NCI-H774 (cell line): ENCODE measurements around the gene PC.

Experiments
- DNase-seq: peaks from one replicate; lab custom pipeline; 2025; lab: John Stamatoyannopoulos, UW

The PC gene

DNA sequence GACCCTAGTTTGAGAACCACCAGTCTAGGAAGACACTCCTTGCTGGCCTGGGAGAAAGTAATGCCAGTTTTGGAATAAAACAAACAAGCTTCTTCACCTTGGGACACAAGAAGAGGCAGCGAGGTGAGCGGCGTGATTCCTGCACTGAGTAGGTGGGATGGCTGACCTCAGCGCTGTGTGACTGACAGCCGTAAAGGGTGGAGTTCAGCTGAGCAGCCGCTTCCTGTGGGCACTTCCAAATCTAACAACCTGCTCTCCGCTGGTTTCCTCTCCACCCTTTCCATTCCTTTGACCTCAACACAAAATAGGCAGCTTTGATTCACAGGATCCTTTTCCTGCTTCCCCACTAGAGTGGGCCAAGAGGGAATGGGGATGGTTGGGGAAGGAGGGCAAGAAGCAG lies 45.8 kb downstream of the PC start:
- no peak for DNase-seq

DNA sequence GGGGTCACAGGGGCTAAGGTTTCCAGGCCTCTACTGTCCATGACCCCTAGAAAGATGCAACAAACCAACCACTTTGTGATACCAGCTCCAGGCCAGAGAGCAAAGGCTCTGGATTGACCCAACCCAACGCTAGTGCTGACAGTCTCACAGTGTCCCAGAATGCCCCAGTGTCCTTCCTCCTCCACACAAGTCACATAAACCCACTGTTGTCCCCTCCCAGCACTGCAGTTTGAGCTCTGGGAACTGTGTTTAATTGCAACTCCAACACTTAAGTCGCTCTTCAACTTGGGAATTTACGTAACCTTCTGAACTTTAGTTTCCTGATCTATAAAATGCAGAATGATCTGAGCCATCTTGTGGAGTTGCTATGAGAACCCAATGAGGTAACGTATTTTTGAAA lies 47.5 kb downstream of the PC start:
- DNase-seq = no peak

DNA sequence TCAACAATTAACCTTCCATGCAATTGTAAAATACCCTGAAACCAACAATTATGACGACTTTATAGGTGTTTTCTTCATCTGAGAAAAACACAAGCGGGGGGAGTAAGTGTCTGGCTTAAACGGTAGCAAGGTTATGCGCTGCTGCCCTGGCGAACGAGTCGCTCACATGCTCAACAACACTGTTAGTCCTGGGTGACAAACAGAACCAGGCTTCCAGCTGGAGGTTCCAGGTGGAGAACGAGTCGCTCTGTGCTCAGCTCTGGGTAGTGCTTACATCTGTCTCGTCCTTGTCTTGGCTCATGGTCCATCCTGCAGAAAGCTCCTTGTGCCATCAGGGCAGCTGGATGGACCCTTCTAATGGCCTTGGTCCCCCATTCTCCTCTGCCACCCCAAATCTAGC lies 48.2 kb downstream of the PC start:
- no peak for DNase-seq

DNA sequence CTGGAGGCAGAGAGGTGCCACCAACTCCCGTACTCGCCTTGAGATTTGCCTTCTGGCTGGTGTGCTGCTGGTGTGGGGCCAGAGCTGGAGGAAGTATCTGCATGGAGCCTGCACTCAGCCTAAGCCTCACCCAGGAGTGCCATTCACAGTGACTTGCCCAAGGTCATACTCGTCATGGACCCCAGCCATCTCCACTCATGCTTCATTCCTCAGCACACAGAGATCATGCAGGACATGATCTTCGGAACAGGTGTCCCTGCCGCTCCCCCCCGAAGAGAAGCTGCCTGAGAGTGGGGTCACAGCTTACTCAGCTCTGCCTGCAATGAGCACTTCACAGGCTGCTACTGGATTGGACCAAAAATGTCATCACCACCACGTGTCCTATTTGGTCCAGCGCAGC lies 49.0 kb downstream of the PC start:
- no peak for DNase-seq

DNA sequence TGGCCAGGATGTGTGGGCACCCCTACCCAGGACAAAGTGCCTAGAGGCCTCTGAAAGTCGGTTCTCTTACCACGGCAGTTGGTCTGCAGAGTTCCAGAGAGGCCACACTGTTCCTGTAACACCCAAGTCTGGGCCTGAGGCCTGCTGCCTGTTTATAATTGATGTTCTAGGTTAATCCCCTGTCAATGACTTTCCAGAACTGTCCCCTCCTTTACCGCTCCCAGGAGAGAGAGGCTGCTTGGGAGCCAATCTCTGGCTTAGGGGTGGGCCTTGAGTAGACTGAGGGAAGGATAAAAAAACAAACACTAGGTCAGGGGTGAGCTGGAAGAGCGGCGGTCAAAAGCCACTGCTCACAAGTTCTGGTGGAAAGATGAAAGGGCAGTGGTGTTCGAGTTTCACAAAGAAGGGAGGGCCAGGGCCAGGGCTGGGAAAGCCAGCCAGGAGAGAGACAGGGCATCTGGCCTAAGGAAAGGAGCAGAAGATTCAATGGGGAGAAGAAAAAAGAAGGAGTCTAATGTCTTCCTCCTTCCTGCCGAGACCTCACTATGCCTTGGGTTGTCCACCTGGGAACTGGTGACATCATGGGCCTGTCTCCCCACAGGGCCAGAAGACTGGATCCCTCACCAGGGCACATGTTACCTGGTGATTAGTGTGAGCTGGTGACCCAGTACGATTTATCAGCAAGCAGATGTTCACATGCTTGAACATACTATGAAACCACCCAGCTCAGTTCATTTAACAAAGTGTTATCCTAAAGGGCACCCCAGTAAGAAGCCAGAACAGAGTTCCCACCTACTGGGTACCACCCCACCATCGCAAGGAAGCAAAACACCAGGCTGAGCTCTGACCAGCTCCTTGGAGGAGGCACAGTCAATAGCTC lies 50.2 kb downstream of the PC start:
- no peak for DNase-seq

DNA sequence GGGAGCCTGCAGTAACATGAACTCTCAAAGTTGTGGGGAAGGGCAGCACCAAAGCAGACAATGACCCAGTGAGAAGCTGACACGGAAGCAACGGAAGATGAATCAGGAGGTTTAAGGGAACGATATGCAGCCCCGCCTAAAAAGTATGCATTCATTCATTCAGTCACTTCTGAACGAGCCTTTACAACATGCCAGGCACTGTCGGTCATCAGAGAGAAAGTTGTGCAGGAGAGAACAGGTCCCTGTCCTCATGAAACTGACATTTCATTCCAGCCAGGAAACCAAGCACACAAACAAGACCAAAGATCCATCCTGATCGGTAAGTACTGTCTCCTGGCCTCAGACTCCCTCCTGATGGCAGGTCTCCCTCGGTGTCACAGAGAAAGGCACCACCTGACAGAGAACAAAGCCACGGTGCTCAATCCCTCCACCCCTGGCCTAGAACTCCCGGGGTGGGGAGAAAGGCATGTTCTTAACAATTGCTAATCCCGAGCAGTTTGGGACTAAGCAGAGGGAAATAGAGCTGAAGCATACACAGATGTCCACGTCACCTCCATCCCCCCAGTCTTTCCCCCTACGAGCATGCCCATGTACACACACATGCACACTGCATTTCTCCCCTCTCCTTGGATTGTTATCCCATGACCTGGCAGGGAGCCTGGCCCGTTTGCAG lies 52.0 kb downstream of the PC start:
- DNase-seq = no peak

DNA sequence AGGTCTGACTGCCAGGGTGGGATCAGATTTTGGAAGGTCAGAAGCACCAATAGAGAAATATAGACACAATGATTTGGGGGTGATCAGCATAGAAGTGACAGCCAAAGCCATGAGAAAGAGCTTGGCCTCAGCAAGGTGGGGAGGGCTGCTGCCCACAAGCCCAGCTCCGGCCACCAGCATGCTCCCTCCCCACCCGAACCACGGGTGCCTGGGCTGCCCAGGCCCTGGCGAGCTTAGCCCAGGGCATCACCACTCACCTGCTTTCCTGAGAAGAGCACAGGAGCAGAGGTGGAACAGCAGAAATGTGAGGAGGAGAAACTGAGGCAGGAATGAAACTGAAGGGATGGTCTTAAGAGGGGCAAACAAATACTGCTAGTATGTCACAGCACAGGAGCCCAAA lies 52.6 kb downstream of the PC start:
- no peak for DNase-seq

DNA sequence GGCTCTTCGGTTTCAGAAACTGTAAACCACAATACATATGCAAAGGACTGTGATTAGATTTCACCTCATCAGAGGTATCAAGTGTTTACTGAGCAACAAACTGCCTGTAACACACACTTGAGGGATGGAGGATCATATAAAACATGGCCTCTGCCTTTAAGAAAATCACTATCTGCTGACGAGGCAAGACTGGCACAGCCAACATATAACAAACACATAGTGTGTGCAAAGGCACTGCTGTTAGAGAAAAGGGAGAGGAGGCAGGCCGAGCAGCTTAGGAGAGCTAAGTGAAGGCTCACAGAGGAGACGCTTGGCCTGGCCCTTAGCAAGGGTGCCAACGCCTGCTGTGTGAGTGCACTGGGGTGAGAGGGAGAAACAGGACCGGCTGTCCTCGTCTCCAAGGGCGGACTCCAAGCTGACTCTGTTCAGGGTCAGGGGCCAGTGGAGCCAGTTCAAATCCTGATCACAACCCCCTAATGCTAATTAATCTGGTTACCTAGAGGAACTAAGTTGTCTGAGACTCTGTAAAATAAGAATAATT lies 53.1 kb downstream of the PC start:
- no peak for DNase-seq

DNA sequence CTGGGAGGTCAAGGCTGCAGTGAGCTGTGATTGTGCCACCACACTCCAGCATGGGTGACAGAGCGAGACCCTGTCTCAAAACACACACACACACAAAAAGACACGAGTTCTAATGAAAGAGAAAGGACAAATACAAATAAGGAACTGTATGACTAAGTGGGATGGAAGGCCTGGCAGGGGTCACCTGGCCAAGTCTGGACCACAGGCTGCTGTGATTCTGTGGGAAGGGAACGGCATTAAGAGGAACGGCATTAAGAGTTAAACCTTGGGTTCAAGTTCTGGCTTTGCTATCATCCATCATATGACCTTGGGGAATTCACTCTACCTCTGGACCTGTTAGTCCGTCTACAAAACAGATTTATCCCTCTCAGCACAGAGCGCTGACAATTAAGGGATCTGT lies 53.6 kb downstream of the PC start:
- no peak for DNase-seq

DNA sequence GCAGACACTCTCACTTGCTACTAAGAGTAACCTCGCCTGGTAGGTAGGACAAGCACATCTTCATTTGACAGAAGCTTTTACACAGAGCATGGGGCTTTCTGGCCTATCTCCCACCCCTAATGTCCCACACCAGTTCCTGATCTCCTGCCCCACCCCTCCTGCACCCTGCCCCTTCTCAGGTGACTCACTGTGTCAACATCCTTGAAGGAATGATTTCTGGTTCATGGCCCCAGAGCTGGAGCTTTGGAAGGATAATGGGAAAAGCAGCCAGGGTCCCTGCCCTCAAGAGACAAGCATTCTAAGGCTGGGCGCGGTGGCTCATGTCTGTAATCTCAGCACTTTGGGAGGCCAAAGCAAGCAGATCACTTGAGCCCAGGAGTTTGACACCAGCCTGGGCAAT lies 54.1 kb downstream of the PC start:
- no peak for DNase-seq

DNA sequence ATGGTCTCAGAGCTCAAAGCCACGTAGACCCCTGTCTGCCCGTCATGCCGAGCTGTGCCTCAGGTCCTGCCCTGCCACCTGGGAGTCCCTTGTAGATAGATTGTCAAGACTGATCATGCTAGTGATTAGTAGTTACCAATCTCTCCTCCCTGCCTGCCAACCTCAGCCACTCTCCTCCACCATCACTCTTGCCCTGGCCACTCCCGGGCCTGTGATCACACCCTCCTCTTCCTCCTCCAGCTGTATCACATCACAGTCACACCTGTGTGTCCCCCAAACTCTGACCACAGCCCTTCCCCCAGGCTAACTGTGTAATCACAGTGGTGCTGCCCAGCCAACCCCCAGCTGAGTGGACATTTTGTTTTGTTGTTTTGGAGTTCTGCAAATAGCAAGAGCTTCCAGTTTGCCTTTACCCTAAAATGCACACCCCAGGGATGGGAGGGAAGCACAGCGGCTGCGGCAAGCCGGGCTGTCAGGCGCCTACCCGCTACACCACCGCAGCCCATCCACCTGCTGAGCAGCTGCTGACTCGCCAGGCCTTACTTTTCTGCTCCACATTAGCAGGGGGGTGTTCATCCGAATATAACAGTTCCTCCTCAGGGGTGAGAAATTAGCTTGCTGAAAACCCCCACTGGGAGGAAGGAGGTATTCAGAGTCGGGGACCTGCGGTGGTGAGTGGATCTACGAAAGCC lies 55.6 kb downstream of the PC start:
- DNase-seq = no peak

DNA sequence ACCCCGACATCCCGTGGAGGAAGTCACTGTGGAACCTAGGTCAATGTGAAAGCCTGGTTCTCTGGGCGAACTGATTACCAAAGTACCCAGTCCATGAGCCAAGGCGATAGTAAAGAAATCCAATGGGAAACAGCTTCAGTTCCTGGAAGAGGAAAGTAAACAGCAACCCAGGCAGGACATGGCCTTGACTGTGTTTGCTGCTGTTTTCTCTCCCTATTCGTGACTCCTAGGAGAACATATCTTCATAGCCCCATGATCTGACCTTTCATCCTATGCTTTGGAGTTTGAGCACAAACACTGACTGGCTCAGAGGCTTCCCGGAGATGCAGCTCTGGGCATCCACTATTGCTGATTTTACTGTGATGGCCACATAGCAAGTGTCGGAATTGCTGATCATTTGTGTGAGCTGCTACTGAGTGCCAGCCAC lies 56.2 kb downstream of the PC start:
- DNase-seq = no peak

DNA sequence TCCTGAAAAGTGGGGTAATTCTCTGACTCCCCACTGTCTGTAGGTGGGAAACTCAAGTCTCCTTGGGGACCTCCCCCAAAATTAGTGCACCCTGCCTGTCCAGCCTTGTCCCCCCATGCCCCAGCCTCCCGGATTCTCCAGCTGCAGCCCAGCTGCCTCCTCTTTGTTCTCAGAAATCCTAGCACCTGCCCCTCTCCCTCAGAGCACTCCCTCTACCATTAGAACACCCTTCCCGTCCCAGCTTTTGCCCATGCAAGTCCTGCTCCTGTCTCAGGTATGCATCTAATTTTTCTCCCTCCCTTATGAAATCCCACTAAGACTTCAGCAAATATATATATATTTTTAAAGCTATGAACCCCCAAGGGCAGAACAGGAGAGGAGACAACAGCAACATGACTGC lies 64.0 kb downstream of the PC start:
- DNase-seq = no peak

DNA sequence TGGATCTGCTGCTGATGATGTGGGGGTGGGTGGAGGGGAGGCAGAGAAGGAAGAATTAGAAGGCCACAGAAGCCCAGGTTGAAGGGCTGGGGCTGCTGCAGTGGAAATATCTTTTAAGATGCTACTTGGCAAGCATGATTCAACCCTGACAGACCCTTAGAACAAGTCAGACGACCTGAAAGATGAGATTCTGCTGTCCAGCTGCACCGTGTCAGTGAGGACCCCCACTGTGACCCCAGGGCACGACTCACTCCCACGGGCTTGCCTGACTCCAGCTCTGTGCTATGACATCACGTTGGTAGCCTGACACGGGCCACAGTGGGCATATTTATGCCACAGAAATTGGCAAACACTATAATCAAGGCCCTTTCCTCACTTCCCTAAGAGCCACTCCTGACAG lies 65.3 kb downstream of the PC start:
- DNase-seq = no peak

DNA sequence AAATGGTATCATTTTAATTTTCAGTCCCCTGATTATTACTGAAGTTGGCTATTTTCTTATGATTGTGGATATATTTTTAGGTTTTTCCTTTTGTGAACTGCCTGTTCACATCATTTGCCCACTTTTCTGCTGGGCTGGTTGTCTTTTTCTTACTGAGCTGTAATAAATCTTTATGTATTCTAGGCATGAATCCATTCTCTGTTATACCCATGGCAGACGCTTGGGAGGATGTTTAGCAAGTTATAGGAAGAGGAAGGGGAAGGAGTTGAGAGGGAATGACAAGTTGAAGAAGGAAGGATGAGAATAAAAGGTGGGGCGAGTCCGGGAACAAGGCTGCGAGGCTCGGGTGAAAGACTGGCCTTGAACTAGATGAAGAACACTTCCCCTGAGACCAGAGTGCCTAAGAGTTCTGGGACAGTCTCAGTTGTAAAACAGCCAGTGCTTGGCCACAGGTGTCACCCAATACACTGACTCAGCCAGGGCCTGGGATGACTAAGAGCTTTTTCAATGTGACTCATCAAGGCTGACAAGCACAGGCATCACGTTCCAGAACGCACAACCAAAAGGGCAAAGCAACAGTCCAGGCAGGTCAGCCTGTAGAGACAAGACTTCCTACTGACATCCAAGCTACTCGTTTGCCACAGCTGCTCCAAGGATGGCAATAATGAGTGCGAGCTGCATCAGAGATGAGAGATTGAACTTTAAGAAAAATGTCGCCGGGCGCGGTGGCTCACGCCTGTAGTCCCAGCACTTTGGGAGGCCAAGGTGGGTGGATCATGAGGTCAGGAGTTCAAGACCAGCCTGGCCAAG lies 66.1 kb downstream of the PC start:
- no peak for DNase-seq

DNA sequence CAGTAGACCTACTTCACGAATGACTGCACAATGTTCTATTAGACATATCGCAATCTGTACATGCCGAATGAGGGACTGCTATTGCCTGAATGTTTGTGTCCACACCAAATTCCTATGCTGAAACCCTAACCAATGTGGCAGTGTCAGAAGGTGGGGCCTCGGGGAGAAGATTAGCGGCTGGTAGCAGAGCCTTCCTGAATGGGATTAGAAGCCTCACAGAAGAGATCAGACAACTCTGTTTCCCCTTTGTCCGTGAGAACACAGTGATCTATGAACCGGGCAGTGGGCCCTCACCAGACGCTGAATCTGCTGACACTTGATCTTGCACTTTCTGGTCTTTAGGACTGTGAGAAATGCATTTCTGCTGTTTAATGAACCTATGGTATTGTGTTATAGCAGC lies 68.2 kb downstream of the PC start:
- DNase-seq = no peak

DNA sequence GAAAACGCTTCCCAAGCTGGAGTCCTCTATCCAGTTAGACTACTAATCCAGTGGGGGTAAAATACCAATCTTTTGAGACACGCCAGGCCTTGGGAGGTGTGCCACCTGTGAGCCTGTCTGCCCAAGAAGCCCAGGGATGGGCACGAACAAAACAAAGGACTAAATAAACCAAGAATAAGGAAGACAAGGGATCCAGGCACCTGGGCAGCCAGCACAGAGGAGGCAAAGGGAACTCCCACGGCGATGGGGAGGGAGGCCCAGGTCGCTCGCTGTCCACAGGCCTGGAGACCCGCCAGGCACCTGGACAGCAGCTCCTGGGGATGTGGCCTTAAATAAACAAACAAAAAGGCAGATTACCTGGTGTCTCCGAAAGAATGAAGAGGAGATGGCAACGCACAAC lies 69.9 kb downstream of the PC start:
- no peak for DNase-seq

DNA sequence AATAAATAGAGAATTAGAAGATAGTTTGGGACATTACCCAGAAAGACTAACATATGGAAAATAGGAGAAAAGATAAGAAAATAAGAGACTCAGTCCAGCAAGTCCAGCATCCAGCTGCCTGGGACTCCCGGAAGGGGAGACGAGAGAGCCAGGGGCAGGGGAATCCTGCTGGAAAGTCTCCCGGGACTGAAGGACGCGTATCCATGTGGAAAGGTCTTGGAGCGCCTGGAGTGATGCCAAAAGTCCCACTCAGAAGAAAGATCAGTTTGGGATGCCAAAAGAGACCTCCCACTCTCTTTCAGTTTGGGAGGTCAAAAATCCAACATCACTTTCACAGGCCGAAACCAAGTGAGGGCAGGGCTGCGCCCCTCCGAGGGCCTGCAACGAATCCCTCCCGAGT lies 70.7 kb downstream of the PC start:
- DNase-seq = no peak

DNA sequence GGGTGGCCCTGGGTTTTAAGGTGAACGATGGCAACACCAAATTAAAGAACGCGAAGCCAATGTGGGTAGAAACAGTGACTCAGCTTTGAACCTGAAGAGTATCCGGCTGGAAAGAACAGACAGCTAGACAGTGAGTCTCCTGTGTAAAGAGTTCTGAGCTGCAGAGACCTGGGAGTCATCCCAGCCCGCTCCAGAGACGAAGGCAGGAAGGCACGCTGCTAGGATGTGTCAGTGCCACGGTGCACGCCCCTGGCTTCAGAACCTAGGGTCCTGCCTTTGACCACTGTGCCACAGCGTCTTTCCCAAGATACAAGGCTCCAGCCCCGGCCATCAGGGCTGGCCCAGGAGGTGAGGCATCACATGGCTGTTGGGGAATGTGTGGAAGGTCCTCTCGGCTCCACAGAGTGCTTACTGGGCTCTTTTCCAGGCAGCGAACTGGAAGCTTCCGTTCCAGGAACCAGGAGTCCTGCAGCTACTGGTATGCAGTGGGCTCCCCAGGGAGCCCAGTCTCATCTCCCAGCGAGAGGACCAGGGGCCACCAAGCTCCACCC lies 71.4 kb downstream of the PC start:
- no peak for DNase-seq

DNA sequence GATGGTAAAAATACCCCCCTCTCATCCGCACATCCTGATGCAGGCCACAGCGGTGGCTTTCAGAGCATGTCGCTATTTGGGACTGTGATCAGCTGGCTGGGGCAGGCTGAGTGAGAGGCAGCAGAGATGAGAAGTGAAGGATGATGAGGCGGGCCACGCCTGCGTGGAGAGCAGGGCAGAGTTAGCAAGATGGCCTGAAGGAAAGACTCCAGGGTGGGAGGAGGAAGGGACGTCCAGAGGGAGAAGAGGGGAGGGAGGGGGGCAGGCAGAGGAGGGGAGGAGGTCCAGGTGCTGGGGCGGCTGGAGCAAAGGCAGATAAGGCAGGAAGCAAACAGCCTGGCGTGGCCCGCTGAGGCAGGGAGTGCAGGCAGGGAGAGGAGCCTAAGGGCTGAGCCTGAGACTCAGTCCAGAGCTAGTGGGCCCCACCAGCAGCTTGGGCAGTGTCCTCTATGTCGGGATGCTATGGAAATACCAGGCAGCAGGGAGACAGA lies 72.2 kb downstream of the PC start:
- DNase-seq = no peak

DNA sequence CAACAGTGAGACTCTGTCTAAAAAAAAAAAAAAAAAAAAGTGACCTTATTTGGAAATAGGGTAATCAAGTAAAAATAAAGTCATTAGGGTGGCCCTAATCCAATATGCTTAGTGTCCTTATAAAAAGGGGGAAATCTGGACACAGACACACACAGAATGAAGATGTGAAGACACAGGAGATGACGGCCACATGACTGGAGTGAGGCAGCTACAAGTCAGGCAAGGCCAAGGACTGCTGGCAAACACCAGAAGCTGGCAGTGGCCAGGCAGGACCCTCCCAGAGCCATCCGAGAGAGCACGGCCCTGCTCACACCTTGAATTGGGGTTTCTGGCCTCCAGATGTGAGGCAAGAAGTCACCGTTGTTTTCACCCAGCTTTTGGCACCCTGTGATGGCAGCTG lies 72.7 kb downstream of the PC start:
- no peak for DNase-seq

DNA sequence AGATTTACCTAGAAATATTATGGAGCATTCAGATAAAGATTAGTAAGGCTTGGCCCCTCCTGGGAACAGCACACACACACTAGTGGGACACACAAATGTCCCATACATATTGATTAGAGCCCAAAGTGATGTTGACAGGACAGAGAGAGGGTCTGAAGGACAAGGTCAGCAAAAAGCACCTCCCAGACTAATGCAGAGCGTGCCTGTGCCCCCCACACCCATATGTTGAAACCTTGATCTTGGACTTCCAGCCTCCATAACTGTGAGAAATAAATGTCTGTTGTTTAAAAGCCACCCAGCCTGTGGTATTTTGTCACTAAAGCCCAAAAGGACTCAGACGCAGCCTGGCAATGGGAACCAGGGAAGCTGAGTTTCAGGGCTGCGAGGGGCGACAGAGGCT lies 73.7 kb downstream of the PC start:
- no peak for DNase-seq
